CD14-positive monocyte (primary cell): ENCODE results near the gene ARHGAP18. TPM values are rescaled to one million over a fixed set of nuclear protein-coding genes. Genes with fewer than 3 reads are reported as not detected.

ENCODE experiments used
- DNase-seq, 3 donors: peaks; one replicate each; pipeline ENCODE4 v3.0.0-alpha.2; 2011 to 2022
- H2AFZ ChIP-seq: 2 replicates; pipeline ENCODE4 v1.6.0; 2012; ENCODE audit warnings: mild to moderate bottlenecking, low read depth, low read length, inconsistent platforms; ENCODE audit not compliant: insufficient read depth, poor library complexity, severe bottlenecking
- H3K27ac ChIP-seq, 2 donors: 1 replicate in 1 of 2; 2 replicates in 1 of 2; pipeline ENCODE4 v1.5.1; 2012 to 2013; ENCODE audit warnings: low read length in 2 of 2, control low read depth in 1 of 2, inconsistent platforms in 1 of 2, low read depth in 1 of 2, mild to moderate bottlenecking in 1 of 2
- H3K27me3 ChIP-seq, 2 donors: one replicate each; pipeline versions ENCODE4 v1.6.0 to v1.6.1; 2011 to 2013; ENCODE audit warnings: low read length in 2 of 2; ENCODE audit not compliant: control insufficient read depth in 2 of 2, insufficient read depth in 2 of 2
- H3K36me3 ChIP-seq, 2 donors: replicated peaks in 1 of 2; 1 replicate in 1 of 2; 2 replicates in 1 of 2; pipeline versions ENCODE4 v1.5.1 to v1.6.1; 2012 to 2013; ENCODE audit warnings: low read length in 2 of 2, control low read depth in 1 of 2, inconsistent platforms in 1 of 2, mild to moderate bottlenecking in 1 of 2; ENCODE audit not compliant: insufficient read depth in 2 of 2, control insufficient read depth in 1 of 2
- H3K4me1 ChIP-seq, 2 donors: 1 replicate in 1 of 2; 2 replicates in 1 of 2; pipeline versions ENCODE4 v1.5.1 to v1.6.1; 2012 to 2013; ENCODE audit warnings: low read length in 2 of 2, control low read depth in 1 of 2, inconsistent platforms in 1 of 2, mild to moderate bottlenecking in 1 of 2, moderate library complexity in 1 of 2; ENCODE audit not compliant: insufficient read depth in 2 of 2, control insufficient read depth in 1 of 2
- H3K4me2 ChIP-seq: replicated peaks from 2 replicates; pipeline ENCODE3; 2012; ENCODE audit warnings: low read length, moderate library complexity, mild to moderate bottlenecking; ENCODE audit not compliant: poor library complexity, severe bottlenecking; ENCODE audit errors: extremely low read depth
- H3K4me3 ChIP-seq, 3 experiments: fragments of 200-600 bp in 1 of 3; sonication (generic) in 1 of 3; replicated peaks in 1 of 3; 1 replicate in 2 of 3; 2 replicates in 1 of 3; pipeline ENCODE4 v1.5.1; 2011 to 2013; ENCODE audit warnings: low read length in 3 of 3, mild to moderate bottlenecking in 3 of 3, control low read depth in 2 of 3, low read depth in 2 of 3, inconsistent platforms in 1 of 3, moderate library complexity in 1 of 3
- H3K79me2 ChIP-seq: 2 replicates; pipeline ENCODE4 v1.6.0; 2012; ENCODE audit warnings: mild to moderate bottlenecking, control low read depth, inconsistent platforms, low read length, moderate library complexity; ENCODE audit not compliant: insufficient read depth
- H3K9ac ChIP-seq: 2 replicates; pipeline ENCODE4 v1.6.0; 2017; ENCODE audit warnings: low read length, mild to moderate bottlenecking; ENCODE audit not compliant: insufficient read depth, poor library complexity, severe bottlenecking
- H3K9me3 ChIP-seq, 2 donors: replicated peaks in 1 of 2; 1 replicate in 1 of 2; 2 replicates in 1 of 2; pipeline versions ENCODE4 v1.5.1 to v1.6.1; 2012 to 2013; ENCODE audit warnings: low read length in 2 of 2, control low read depth in 1 of 2; ENCODE audit not compliant: control insufficient read depth in 1 of 2, insufficient read depth in 1 of 2
- H4K20me1 ChIP-seq: 2 replicates; pipeline ENCODE4 v1.6.0; 2012; ENCODE audit warnings: mild to moderate bottlenecking, low read length, control low read depth, moderate library complexity; ENCODE audit not compliant: insufficient read depth
- H3K27ac Mint-ChIP-seq, 7 donors: one replicate each; pipeline ENCODE4 v1.8.0; 2020; ENCODE audit warnings: mild to moderate bottlenecking in 7 of 7, mixed read lengths in 7 of 7, moderate library complexity in 6 of 7, inconsistent platforms in 2 of 7
- H3K27me3 Mint-ChIP-seq, 3 donors: one replicate each; pipeline ENCODE4 v1.8.0; 2021 to 2022; ENCODE audit warnings: low read depth in 3 of 3, mild to moderate bottlenecking in 3 of 3, mixed read lengths in 3 of 3, moderate library complexity in 3 of 3, inconsistent platforms in 1 of 3
- H3K36me3 Mint-ChIP-seq, 2 donors: one replicate each; pipeline ENCODE4 v1.8.0; 2020; ENCODE audit warnings: mixed read lengths in 2 of 2, inconsistent platforms in 1 of 2, mild to moderate bottlenecking in 1 of 2
- H3K4me1 Mint-ChIP-seq: one replicate; pipeline ENCODE4 v1.8.0; 2020; ENCODE audit warnings: mild to moderate bottlenecking, mixed read lengths
- H3K4me3 Mint-ChIP-seq, 2 donors: one replicate each; pipeline ENCODE4 v1.8.0; 2020; ENCODE audit warnings: mild to moderate bottlenecking in 2 of 2, mixed read lengths in 2 of 2, moderate library complexity in 1 of 2
- H3K9me3 Mint-ChIP-seq, 7 donors: one replicate each; pipeline ENCODE4 v1.8.0; 2020 to 2022; ENCODE audit warnings: mixed read lengths in 7 of 7, mild to moderate bottlenecking in 6 of 7, moderate library complexity in 6 of 7, inconsistent platforms in 2 of 7
- WGBS: methylation state at CpG from one replicate; pipeline ENCODE4 v1.1.5; 2013; ENCODE audit warnings: missing lambda C conversion rate; ENCODE audit not compliant: insufficient coverage; 5-methylcytosine and 5-hydroxymethylcytosine counted together
- intact Hi-C, 2 donors: fragments of 100-400 bp; cut with micrococcal nuclease; formaldehyde crosslinking; loops; one replicate each; pipeline versions ENCODE4 v1.15.0 to v1.15.1; 2023
- polyA plus RNA-seq, 3 donors: library from polyadenylated mRNA; depleted of rRNA in 1 of 3; unstranded in 2 of 3; stranded (reverse) in 1 of 3; fragments of 300-500 nt in 2 of 3; fragments of >200 nt in 1 of 3; fragmentation: Illumina TruSeq in 2 of 3; gene quantifications; 1 replicate in 2 of 3; 2 replicates in 1 of 3; pipeline ENCODE4 v1.2.3, GENCODE V29; 2012 to 2021
- TF ChIP-seq, protein P1 (sequence below): fragments of 200-600 bp; IDR thresholded peaks from one replicate; pipeline ENCODE4 v1.8.0; 2022; ENCODE audit warnings: antibody characterized with exemption, mild to moderate bottlenecking

Gene ARHGAP18
- polyA plus RNA-seq, 3 donors = 3.7 to 5.6 (median 3.8) TPM

GRCh38 chr6:129546702-129547101 is 163.3 kb downstream of the ARHGAP18 start:
- H3K27ac Mint-ChIP-seq = no peak overlapping the region
- no peaks in the 10 kb centered on the region for H3K36me3 Mint-ChIP-seq
- Histone ChIP-seq H3K4me1 (no peaks in the 10 kb centered on the region), H2AFZ (no peak overlapping the region), H3K4me2 (no peak overlapping the region), H3K9me3 (no peaks in the 10 kb centered on the region), H3K79me2 (no peaks in the 10 kb centered on the region), H4K20me1 (no peaks in the 10 kb centered on the region), H3K27ac (no peak overlapping the region), H3K27me3 (no peaks in the 10 kb centered on the region), H3K9ac (no peak overlapping the region), H3K4me3 (no peak overlapping the region), H3K36me3 (no peaks in the 10 kb centered on the region)
- H3K9me3 Mint-ChIP-seq = peaks cover 0 to 10% (median 0%) of the 10 kb centered on the region in 7 donors
- no CpG with 5 or more reads among the region's 4 CpGs for WGBS
- TF ChIP-seq, protein P1, sequence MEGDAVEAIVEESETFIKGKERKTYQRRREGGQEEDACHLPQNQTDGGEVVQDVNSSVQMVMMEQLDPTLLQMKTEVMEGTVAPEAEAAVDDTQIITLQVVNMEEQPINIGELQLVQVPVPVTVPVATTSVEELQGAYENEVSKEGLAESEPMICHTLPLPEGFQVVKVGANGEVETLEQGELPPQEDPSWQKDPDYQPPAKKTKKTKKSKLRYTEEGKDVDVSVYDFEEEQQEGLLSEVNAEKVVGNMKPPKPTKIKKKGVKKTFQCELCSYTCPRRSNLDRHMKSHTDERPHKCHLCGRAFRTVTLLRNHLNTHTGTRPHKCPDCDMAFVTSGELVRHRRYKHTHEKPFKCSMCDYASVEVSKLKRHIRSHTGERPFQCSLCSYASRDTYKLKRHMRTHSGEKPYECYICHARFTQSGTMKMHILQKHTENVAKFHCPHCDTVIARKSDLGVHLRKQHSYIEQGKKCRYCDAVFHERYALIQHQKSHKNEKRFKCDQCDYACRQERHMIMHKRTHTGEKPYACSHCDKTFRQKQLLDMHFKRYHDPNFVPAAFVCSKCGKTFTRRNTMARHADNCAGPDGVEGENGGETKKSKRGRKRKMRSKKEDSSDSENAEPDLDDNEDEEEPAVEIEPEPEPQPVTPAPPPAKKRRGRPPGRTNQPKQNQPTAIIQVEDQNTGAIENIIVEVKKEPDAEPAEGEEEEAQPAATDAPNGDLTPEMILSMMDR = no peak
- no peaks in the 10 kb centered on the region for H3K4me1 Mint-ChIP-seq
- intact Hi-C loops = no loop called here
- no peak for DNase-seq
- H3K4me3 Mint-ChIP-seq = no peak overlapping the region
- peaks cover 0 to 1% (median 0%) of the 10 kb centered on the region in 3 donors for H3K27me3 Mint-ChIP-seq

DNA sequence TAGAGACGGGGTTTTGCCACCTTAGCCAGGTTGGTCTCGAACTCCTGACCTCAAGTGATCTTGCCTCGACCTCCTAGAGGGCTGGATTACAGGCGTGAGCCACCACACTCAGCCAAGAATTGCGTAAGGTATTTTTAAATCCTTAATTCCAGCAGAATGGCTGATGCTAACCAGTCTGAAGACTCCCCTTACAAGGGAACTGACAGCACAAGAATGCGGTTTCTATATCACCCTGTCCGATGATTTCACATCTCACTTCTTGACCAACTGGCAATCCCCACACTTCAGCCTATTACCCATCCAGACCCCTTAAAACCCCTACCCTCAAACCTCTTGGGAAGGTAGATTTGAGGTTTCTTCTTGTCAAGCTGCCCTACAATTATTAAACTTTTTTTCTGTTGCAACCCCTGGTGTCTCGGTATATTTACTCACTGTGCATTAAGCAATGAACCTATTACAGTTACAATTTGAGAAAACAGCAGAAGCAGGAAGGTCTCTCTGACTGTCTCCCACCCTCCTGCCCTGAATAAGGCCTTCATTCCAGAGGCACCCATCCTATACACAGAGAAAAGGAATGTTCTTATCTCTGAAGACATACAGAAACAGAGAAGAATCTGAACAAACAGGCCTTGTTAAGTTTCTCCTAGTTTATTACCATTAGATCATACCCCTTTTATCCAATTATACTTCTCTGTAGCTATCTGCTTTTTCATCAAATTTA is 164.9 kb downstream of the ARHGAP18 start:
- H3K36me3 ChIP-seq = no peaks in the 10 kb centered on the region
- TF ChIP-seq, protein P1 = no peak
- Mint-ChIP-seq H3K27me3 (no peaks in the 10 kb centered on the region), H3K4me3 (no peak overlapping the region), H3K9me3 (peaks cover 0 to 6% (median 0%) of the 10 kb centered on the region in 7 donors), H3K36me3 (no peaks in the 10 kb centered on the region), H3K4me1 (no peaks in the 10 kb centered on the region), H3K27ac (no peak overlapping the region)
- intact Hi-C loops = no loop called here
- H3K27me3 ChIP-seq = no peaks in the 10 kb centered on the region
- no peaks in the 10 kb centered on the region for H3K79me2 ChIP-seq
- 90% methylated on average over 4 of the region's 8 CpGs for WGBS
- no peak overlapping the region for H2AFZ ChIP-seq
- no peak overlapping the region for H3K27ac ChIP-seq
- H3K9ac ChIP-seq = no peak overlapping the region
- no peak for DNase-seq
- H4K20me1 ChIP-seq = no peaks in the 10 kb centered on the region
- H3K4me1 ChIP-seq = no peaks in the 10 kb centered on the region
- no peak overlapping the region for H3K4me2 ChIP-seq
- H3K4me3 ChIP-seq = no peak overlapping the region
- H3K9me3 ChIP-seq = no peaks in the 10 kb centered on the region
